Activated CD4-positive, alpha-beta T cell treated with anti-CD3 and anti-CD28 coated beads, Interleukin-2, amount 50 U/mL, for 24 hours (primary cell): ENCODE results near the gene MRGPRG.
"Not testable (repeated sequence)": the region's sequence is repeated elsewhere in the genome, so short reads cannot be mapped to it uniquely, and the experiment has no call there.

ENCODE experiments used
- DNase-seq, 2 donors: peaks; one replicate each; pipeline ENCODE4 v3.0.0-alpha.2; 2020; ENCODE audit warnings: low read depth in 1 of 2, low spot score in 1 of 2

MRGPRG gene, protein sequence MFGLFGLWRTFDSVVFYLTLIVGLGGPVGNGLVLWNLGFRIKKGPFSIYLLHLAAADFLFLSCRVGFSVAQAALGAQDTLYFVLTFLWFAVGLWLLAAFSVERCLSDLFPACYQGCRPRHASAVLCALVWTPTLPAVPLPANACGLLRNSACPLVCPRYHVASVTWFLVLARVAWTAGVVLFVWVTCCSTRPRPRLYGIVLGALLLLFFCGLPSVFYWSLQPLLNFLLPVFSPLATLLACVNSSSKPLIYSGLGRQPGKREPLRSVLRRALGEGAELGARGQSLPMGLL

DNA sequence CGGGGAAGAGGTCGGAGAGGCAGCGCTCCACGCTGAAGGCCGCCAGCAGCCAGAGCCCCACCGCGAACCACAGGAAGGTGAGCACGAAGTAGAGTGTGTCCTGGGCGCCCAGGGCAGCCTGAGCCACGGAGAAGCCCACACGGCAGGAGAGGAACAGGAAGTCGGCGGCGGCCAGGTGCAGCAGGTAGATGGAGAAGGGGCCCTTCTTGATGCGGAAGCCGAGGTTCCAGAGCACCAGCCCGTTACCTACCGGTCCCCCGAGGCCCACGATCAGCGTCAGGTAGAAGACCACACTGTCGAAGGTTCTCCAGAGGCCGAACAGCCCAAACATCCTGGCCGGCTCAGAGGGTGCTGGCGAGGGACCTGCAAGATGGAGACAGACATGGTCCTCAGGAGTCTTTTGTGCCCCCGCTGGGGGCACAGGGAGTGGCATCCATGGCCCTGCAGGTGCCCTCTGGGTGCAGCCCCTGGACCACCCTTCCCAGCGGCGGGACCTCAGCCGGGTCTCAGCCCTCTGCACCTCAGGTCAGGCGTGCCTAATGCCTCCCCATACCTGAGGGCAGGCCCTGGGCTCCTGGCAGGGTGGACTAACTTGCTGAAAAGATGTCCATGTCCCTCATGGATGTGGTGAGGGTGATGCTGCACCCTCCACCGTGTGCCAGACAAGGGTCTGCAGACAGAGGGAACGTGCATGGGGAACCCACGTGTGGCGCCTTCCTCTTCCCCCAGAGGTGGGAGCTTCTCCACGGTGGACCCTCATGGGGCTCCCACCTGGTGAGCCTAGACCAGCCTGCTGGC is at the start of gene MRGPRG:
MRGPRG (minus strand) TSS at position 331 of the 798 bp plus-strand sequence; CDS start at position 331, 0 bp downstream.
- no peak for DNase-seq

DNA sequence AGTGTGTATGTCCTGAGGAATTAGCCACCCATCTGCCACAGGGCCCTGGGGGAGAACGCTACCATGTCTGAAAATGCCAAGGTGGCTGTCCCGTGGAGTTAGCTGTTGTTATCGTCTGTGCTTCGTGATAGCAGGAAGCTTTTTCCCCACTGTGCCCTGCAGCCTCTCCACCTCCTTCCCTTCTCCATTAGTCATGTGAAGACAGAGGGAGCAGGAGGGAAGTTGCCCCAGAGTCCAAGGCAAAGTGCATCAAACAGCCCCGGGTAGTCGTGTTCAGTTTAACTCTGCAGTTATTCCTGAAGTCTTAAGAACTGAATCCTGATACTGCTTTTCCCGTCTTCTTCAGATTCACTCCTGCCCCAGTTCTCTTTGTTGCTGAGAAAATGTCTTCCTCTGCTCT is 43.9 kb upstream of the MRGPRG start:
- DNase-seq = not testable (repeated sequence)

DNA sequence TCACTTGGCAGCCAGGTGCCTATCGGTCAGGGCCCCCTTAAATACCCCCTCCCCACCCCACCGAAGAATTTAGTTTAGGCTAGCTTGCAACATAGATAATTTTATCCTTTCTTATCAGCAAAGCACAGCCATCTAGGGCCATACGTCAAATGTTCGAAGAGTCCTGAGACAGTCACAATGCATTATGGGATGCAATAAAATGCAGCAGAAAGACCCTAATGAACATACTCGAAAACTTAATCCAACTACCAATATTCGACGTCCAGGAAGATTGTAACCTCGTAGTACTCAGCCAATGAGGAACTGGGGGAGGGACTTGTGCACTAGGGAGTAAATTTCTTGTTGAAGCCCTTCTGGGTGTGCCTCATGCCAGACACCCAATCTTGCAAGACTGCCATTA is 43.2 kb upstream of the MRGPRG start:
- not testable (repeated sequence) for DNase-seq

DNA sequence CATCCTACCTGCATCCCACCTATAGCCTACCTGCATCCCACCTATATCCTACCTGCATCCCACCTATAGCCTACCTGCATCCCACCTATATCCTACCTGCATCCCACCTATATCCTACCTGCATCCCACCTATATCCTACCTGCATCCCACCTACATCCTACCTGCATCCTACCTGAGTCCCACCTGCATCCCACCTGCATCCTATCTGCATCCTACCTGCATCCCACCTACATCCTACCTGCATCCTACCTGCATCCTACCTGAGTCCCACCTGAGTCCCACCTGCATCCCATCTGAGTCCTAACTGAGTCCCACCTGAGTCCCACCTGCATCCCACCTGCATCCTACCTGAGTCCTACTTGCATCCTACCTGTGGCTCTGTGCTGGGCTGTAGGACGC is 38.9 kb upstream of the MRGPRG start:
- DNase-seq = not testable (repeated sequence)

DNA sequence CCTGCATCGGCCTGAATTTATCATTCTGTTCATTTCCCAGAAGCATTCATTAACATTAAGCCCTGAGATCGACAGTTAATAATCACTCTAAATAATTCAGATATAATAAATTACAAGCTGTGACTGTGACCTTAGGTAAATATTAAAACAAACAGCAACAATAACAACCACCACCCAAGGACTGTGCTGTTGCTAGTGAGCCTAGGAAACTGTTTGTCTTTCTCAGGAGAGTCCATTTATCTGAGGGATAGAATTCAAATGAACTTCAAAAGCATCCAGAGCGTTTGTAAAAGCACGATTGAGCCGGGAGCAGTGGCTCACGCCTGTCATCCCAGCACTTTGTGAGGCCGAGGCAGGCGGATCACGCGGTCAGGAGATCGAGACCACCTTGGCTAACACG is 36.6 kb upstream of the MRGPRG start:
- not testable (repeated sequence) for DNase-seq

DNA sequence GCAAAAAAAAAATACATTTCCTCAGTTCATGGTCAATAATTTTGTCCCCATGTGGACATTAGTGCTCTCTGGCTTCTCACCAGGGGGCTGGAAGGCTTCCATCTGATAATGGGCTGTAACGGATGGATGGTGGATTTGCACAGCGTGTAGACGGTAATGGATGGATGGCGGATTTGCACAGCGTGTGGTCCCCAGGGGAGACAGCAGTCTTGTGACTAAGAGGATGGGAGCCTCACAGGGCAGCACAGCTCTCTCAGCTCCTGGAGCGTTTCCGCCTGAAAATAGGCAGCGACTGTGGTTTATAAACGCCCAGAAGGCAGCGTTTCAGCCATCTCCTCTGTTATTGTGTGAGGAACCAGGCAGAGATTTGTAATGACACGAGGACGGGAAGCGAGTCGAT is 36.2 kb upstream of the MRGPRG start:
- not testable (repeated sequence) for DNase-seq

DNA sequence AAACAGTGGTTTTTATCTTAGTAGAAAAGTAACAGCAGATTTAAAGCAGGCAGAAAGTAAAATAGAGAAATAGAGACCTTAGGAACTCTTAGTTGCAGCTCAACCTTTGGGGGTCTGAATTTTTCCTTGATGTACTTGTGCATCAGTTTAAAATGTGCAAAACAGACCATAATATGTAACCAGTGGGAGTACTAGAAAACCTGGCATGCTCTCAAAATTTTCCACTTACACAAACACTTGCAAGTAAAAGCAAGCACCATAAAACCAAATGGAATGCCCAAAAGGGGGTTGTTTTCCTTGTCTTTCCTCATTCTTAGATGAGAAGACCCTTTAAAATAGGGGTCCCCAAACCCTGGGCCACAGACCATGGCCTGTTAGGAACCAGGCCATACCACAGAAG is 26.5 kb upstream of the MRGPRG start:
- DNase-seq = no peak

DNA sequence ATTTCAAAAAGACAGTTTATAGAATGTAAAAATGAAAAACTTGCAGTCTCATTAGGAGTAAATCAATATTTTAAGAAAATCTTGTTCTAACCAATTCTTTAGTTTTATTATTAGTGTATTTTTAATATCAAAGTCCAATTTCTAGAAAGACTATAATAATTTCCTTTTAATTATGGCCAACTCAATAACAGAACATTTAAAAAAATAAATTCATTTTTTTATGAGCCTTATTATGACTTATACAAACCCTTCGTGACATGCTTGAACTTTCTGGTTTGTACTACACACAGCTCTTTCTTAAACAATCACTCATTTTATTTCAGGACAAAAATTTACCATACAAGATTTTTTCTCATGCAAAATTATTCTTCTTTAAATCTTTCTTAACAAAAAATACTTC is 25.3 kb upstream of the MRGPRG start:
- DNase-seq = no peak

DNA sequence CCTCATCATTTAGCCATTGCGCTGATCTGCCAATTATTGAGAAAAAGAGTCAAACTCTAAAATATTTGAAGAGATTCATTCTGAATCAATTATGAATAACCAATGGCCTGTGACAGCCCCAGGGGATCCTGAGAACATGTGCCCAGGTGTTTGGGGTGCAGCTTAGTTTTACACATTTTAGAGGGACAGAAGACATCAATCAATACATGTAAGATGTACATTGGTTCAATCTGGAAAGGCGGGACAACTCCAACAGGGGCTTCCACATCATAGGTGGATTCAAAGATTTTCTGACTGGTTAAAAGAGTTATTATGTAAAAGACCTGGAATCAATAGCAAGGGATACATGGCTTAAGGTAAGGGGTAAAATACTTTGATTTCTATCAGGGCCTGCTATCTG is 18.5 kb upstream of the MRGPRG start:
- DNase-seq = no peak

DNA sequence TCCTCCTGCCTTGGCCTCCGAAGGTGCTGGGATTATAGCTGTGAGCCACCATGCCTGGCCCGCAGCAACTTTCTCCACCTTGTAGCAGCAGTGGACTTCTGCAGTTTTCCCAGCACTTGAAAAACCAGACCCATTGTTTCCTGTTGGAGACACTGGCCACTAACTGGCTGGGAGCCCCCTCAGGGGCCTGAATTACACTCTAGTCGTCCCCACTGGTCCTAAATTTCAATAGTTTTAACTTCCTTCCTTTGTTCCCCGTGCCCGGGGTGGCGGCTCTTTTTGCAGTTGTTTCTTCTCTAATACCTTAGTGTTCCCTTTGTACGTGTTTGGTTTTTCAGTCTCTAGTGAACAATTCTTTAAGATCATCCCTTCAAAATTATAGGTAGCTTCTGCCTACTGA is 16.2 kb upstream of the MRGPRG start:
- no peak for DNase-seq

DNA sequence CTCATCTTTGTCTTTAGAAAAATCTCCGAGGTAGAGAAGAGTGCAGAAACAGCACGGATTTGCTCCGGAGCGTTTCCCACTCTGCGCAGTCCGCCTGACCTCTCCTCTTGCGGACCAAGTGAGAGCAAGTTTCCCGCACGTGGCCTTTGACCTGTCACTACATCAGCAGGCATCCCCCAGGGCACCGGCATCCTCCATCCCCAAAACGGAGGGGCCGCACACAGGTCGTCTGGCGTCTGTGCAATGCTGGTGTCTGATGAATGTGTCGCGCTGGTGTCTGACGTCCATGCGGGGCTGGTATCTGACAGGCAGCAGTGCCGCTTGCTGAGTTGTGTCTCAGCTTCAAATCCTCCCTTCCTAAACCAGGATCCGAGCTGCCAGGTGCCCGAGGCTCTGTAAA is 14.3 kb upstream of the MRGPRG start:
- DNase-seq = no peak

DNA sequence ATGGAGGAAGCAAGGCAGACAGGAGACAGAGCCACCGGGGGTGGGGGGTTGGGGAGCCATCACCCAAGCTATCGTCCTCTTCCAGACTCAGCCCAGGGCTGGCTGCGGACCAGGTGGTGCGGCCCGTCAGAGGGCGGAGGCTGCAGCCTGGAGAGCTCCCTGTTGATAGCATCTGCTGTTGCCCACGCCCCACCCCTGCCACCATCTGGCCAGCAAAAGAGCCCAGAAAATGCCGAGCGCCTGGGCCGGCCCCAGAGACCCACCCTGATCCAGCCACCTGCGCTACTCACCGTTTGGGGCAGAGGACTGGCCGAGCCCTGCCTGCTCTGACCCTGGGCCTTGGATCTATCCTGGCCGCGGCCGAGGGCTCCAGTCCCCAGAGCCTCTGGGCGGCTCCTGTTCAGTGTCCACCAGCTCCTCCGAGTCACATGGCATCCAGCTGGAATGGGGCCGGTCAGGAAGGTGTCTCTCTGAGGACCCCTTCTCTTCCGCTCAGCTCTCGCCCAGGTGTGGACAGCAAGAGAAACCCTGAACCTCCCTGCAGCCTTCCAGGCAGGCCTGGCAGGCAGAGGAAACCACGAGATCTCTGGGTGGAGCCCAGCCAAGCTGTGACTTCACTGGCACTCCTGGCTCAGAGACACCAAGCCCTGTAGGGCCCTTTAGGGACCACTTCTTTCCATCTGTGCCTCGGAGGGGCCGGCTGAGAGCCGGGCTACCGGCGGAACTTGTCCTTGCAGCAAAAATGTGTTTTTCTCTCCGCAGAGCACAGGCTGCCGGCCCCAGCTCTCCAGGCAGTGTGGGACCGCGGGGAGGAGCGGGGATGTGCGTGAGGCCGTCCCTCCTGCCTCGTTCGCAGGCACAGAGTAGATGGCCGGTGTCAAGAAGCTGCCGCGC is 13.5 kb upstream of the MRGPRG start, which contains the start of gene MRGPRE:
MRGPRE (minus strand) TSS at position 567 of the 894 bp plus-strand sequence. CDS start 3,618 bp downstream, outside the sequence.
- no peak for DNase-seq

DNA sequence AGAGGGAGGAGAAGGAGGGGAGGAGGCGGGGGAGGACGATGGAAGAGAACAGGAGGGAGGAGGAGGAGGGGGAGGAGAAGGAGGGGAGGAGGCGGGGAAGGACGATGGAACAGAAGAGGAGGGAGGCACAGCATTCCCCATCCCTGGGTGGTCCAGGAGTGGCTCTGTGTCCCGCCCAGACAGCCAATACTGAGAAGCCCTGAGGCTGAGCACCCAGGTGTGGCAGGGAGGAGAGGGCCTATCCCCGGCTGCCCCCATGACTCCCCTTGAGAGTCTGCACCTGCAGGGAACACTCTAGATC is 12.9 kb upstream of the MRGPRG start:
- no peak for DNase-seq

DNA sequence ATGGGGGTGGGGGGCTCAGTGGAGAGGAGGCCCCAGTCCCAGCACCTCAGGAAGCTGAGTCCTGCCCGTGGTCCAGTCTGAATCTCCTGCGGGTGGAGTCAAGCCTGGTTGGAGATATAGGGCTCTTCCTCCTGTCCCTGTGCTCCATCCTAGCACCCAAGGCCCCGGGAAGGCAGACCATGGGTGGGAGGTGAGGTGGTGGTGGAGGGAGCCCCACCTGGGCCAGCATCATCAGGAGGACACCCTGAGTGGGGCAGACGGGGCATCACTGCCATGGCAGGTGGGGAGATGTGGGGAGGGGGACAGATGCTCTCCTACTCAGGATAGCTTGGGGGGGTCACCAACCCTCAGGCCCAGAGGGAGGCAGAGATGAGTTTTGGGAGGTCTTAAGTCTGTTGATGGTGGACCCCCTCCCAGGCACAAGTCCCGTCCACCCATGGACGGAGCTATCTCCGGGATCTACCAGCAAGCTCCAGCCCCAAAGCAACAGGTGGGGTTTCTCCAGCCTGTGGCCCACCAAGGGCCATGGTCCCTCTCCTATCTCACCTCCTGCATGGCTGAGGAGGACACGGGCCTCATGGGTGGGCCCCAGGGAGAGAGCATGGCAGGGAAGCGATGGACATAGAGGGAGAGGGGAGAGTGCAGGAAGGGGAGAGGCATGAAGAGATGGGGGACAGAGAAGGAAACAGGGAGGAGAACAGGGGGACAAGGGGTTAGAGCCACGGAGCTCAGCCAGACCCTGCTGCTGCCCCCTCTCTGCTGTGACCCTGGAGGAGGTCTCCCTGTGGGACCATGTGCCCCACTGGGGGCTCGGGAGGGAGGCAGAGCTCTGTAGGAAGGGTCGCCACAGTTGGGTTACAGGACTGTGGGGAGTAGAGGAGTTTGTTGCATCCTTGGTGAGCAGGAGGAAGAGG is 12.3 kb upstream of the MRGPRG start:
- no peak for DNase-seq

DNA sequence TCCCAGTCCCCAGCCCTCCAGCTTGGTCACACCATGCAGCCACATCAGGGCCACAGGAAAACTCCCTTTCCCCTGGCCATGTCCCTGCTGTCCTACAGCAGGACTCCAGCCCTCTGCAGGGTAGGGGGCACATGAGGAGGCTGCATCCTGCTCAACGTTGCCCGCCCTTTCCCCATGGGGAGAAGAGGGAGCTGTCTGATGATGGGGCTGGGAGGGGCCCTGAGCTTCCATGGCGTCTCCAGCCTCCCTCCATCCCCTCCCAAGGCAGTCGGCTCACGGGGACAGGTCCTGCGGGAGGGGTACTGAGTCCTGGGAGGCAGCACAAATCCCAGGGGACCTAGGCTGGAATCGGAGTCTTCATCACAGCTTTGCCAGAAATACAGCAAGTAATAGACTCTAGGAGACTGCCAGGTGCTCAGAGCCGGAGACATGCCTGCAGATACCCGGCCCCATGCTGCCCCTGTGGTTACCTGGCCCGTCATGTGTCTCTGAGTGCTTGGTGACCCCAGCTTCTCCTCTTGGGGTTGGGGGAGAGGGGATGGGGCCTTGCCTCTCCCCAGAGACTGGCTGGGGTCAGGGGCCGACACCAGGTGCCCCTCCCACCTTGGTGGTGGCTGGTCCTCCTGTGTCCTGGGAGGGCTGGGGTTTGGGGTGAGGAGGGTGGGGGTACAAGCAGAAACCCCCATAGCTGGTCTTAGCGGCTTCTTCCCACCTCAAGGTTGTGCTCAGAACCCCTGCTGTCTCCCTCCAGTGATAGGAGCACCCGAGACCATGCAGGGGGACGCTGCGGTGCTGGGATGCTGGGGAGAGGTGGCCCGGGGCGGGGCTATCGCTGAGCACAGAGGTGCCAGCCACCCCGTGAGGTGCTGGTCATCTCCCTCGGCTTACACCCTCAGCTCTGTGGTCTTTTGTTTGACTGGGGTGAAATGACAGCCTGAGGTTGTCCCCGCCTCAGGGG is 11.3 kb upstream of the MRGPRG start:
- no peak for DNase-seq

DNA sequence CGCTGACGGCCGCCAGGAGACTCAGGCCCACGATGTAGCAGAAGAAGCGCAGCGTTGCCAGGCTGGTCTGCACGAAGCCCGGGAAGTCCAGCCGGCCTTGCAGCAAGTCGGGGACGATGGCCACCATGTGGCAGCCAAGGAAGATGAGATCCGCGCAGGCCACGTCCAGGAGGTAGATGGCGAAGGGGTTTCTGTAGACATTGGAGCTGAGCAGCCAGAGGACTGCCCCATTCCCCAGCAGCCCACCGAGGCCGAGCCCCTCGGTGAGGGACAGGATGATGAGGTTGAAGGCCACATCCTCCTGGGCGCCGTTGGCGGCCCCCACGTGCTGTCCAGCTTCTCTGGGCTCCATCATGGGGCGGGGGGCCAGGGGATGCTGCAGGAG is 9.8 kb upstream of the MRGPRG start:
- DNase-seq = no peak

DNA sequence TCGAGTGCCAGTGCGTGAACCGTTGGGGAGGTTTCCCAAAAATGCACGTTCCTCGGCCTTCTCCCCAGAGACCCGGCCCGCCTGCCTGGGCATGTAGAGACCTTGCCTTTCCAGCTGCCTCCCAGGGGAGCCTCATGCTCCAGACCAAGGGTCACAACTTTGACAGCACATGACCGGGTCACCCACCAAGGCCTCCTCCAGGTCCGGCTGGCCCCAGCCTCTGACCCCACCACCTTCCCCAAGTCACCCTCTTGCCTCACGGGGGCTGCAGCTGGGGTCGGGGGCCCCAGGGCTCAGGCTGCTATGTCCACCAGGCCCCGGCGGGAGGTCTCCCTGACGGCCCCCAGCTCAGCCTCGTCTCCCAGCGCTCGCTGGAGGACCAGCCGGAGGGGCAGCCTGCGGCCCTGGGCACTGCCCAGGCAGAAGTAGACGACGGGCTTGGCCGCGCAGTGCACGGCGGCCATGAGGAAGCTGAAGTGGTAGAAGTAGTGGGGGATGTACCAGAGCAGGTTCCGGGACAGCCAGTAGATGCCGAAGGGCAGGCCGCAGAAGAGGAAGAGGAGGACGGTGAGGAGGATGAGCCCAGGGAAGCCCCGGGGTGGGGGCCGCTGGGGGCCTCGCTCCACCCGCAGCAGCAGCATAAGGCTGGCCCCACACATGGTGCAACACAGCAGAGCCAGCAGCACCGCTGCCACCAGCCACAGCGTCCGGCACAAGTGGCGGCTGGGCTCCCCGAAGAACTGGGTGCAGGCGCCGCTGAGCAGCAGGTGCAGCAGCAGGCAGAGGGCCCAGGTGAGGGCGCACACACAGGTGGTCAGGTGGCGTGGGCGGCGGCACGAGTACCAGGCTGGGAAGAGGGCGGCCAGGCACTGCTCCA is 9.2 kb upstream of the MRGPRG start:
- DNase-seq = no peak

DNA sequence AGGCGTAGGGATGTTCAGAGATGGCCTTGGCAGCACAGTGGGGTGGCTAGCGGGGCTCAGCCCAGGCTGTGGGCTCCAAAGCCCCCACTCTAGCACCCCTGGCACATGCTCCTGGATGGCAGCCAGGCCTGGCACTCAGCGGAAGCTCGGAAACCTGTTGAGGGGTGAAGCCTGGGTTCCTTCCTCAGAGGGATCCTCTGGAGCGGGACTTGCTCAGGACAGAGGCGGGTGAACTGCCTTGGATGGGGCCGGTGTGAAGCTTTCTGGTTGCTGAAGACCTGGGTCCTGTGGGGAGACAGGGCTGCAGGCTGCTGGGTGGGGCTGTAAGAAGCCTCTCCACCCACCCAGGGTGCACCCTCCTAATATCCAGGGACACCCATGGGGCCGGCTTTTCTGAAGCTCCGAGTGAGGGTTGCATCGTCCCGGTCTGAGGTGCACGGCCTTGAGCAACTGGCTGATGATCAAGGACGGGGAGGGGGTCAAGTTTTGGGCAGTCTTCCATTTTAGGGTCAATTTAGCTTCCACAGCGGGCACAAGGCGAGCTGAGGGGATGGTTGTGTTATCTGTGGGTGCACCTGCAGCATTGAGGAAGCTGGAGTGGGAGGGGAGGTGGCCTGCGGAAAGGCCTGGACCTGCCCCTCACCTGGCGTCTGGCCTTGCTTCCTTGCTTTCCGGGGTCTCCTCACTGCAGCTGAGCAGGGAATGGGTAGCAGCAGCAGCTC is 8.4 kb upstream of the MRGPRG start:
- no peak for DNase-seq
